ENCODE measurements around the gene DYNLT2B.
"Not testable (repeated sequence)": the region's sequence is repeated elsewhere in the genome, so short reads cannot be mapped to it uniquely, and the experiment has no call there.

Gene DYNLT2B

DNA sequence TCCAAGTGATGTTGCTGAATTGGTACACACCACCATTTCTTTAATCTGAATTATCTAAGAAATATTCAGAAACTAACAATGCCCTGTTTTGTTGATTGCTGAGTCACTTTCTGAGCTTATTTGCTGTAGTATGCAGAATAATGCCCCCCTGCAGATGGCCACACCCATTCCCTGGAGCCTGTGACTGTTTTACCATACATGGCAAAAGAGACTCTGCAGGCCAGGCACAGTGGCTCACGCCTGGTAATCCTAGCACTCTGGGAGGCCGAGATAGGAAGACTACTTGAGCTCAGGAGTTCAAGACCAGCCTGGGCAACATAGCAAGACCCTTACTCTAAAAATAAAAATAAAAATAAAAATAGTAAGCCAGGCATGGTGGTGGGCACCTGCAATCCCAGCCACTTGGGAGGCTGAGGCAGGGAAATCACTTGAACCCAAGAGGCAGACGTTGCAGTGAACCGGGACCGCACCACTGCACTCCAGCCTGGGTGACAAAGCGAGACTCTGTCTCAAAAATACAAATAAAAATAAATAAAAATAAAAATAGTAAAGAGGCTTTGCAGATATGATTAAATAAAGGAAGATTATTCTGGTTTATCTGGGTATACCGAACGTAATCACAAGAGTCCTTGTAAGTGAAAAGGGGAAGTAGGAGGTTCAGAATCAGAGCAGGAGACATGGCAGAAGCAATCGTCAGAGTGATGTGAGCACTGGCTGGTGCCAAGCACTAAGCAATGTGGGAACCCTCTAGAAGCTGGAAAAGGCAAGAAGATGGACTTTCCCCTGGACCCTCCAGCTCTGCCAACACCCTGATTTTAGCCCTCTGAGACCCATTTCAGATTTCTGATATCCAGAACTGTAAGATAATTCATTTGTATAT, 49.5 kb downstream of the DYNLT2B start:
- no peak for DNase-seq

DNA sequence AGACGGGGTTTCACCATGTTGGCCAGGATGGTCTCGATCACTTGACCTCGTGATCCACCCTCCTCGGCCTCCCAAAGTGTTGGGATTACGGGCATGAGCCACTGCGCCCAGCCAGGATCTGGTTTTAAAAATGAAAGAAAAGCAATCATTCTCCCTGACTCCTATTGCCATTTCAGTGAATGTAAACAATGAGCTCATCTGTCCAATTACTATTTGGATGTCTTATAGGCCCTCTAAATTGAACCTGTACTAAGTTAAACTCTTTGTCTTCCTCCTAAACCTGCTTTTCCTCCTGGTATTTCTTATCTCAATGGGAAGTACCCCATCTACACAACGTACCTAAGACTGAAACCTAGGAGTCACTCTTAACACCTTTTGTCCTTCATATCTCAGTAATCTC, 54.2 kb downstream of the DYNLT2B start:
- DNase-seq, result no peak

DNA sequence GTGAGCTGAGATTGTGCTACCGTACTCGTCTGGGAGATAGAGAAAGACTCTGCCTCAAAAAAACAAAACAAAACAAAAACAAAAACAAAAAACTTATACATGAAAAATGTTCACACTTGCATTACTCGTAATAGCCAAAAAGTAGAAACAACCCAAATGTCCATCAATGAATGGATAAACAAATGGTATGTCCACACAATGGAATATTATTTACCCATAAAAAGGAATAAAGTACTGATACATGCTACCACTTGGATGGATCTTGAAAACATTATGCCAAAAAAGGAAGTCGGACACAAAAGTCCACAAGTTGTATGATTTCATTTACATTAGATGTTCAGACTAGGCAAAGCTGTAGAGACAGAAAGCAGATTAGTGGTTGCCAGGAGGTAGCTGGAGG, 57.3 kb downstream of the DYNLT2B start:
- no peak for DNase-seq

DNA sequence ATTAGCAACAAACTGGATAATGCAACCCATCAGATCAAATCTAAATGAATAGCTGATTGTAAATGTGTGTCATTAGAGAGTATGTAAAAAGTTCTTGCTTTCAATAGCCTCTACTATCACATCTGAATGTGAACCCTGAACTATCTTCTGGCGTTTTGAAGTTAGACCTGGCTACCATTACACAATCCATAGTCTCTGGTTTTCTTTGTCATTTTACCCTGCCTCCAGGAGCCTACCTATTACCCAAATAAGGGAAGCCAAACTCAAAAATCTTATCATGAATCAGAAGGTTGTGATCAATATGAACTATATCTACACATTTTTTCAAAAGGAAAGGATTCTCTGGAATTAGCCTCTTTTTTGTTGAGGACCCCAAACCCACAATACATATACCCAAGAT, 62.3 kb downstream of the DYNLT2B start:
- no peak for DNase-seq

DNA sequence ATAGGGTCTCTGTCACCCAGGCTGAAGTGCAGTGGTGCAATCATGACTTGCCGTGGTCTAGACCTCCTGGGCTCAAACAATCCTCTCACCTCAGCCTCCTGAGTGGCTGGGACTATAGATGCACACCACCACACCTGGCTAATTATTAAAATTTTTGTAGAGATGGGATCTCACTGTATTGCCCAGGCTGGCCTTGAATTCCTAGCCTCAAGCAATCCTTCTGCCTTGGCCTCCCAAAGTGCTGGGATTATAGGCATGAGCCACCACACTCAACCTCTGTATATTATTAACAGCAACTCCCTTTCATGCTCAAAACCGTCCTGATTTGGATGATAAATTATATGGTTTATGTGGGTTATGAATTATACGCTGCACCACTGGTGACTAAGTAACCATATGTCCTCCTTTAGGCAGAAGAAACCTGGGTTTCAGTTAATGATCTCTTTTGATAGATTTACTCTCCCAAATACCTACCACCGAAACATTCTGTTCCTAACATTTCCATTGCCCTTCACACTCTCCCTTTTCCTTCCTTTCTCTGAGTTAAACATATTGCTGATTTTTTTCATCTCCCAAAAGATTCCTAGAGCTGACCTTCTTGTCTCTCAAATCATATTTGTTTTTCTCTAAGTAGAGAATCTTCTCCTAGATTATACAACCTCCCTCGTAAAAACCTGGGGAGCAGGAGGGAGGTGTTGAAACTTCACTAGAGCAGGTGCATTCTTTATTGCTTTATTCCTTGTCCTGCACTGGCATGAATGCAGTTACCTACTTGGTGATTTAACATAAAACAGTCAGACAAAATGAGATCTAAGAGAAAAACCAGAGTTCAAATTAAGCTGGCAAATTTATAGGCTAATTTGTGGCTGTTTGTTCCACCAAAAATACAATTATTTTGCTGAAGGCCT, 63.4 kb downstream of the DYNLT2B start:
- DNase-seq, result no peak

DNA sequence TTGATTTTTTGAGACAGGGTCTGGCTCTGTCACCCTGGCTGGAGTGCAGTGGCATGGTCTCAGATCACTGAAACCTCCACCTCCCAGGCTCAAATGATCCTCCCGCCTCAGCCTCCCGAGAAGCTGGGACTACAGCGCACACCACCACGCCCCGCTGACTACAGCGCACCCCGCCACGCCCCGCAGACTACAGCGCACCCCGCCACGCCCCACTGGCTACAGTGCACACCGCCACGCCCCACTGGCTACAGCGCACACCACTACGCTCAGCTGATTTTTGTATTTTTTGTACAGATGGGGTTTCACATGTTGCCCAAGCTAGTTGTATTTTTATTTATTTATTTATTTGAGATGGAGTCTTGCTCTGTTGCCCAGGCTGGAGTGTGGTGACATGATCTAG, 66.1 kb downstream of the DYNLT2B start:
- no peak for DNase-seq

DNA sequence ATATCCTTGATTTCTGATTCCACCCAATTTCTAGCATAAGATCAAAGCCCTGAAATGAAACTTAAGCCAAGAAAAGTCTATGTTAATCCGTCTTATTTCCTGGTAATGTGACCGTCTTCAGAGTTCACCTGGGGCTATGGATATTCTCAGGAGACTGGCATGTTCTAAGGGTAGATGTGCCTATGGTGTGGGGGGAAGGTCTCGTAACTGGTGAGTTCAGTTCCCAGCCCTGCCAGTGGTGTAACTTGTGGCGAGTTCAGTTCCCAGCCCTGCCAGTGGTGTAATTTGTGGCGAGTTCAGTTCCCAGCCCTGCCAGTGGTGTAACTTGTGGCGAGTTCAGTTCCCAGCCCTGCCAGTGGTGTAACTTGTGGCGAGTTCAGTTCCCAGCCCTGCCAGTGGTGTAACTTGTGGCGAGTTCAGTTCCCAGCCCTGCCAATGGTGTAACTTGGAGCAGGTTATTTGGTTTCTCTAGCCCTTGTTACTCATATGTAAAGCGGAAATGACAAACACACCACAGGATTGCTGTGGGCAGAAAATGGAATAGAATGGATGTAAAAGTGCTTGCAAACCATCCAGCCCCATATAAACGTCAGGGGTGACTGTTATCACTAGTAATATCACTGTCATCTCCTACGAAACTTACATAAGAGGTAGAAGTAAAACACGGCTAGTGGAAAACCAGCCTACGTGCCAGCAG, 71.3 kb downstream of the DYNLT2B start:
- no peak for DNase-seq

DNA sequence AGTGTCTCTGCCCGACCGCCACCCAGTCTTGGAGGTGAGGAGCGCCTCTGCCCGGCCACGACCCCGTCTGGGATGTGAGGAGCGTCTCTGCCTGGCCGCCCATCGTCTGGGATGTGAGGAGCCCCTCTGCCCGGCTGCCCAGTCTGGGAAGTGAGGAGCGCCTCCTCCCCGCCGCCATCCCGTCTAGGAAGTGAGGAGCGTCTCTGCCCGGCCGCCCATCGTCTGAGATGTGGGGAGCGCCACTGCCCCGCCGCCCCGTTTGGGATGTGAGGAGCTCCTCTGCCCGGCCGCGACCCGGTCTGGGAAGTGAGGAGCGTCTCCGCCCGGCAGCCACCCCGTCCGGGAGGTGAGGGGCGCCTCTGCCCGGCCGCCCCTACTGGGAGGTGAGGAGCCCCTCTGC, 73.9 kb downstream of the DYNLT2B start:
- not testable (repeated sequence) for DNase-seq

DNA sequence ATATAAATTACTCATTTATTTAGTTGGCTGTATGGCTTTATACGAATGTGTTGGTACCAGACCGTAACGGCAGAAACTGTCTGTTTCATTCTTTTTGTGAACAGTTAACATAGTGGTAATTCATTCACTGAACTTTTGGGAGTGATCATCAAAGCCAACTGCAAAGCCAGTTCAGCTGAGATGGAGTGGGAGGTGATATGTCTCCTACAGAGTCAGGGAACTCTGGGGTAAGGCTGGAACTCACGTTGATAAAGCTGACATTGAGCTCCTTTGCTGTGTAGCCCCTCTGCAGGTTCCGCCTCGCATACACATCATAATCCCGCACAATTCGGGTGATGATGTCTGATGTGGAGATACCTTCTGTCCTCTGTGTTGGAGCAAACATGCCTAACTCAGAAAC, 76.3 kb downstream of the DYNLT2B start:
- DNase-seq, result no peak
